Naive thymus-derived CD4-positive, alpha-beta T cell (primary cell): ENCODE measurements around the gene ACER3. TPM values are rescaled to one million over a fixed set of nuclear protein-coding genes. Genes with fewer than 3 reads are reported as not detected.

ENCODE experiments used
- ATAC-seq: fragments of 150-1000 bp; cut with Tn5 transposase; 2 replicates; pipeline ENCODE4 v1.10.0; 2021; ENCODE audit warnings: mild to moderate bottlenecking, moderate library complexity
- CTCF ChIA-PET: fragments of 350-600 bp; sonication (Branson Sonifier 250); formaldehyde crosslinking; loops from one replicate; lab custom pipeline; 2021; ENCODE audit warnings: antibody characterized with exemption; lab: Charles Lee
- POLR2A ChIA-PET: fragments of 350-600 bp; sonication (Branson Sonifier 250); formaldehyde crosslinking; loops from one replicate; lab custom pipeline; 2021; ENCODE audit warnings: antibody characterized with exemption, inconsistent platforms; lab: Charles Lee
- DNase-seq, 9 donors: peaks; one replicate each; pipeline versions ENCODE4 v3.0.0 to v3.0.0-alpha.2; 2020 to 2022; ENCODE audit warnings: mixed read lengths in 1 of 9
- H3K27ac ChIP-seq: one replicate; pipeline ENCODE4 v1.7.0; 2013; ENCODE audit warnings: mild to moderate bottlenecking, low read depth, low read length, moderate library complexity
- H3K27me3 ChIP-seq, 2 donors: one replicate each; pipeline ENCODE4 v1.7.0; 2013; ENCODE audit warnings: low read length in 2 of 2, mild to moderate bottlenecking in 2 of 2, moderate library complexity in 2 of 2; ENCODE audit not compliant: control insufficient read depth in 2 of 2, insufficient read depth in 2 of 2
- H3K36me3 ChIP-seq, 3 experiments: 1 replicate in 2 of 3; 2 replicates in 1 of 3; pipeline ENCODE4 v1.7.0; 2013; ENCODE audit warnings: low read length in 3 of 3, mild to moderate bottlenecking in 3 of 3, moderate library complexity in 1 of 3; ENCODE audit not compliant: insufficient read depth in 3 of 3, control insufficient read depth in 2 of 3
- H3K4me1 ChIP-seq, 2 donors: one replicate each; pipeline ENCODE4 v1.7.0; 2013; ENCODE audit warnings: low read length in 2 of 2, mild to moderate bottlenecking in 2 of 2, moderate library complexity in 1 of 2; ENCODE audit not compliant: control insufficient read depth in 2 of 2, insufficient read depth in 2 of 2
- H3K4me3 ChIP-seq: 2 replicates; pipeline ENCODE4 v1.7.0; 2013; ENCODE audit warnings: mild to moderate bottlenecking, low read length
- H3K9me3 ChIP-seq, 3 experiments: 1 replicate in 2 of 3; 2 replicates in 1 of 3; pipeline ENCODE4 v1.7.0; 2013; ENCODE audit warnings: low read length in 3 of 3; ENCODE audit not compliant: control insufficient read depth in 2 of 3
- H3K27ac Mint-ChIP-seq, 9 donors: one replicate each; pipeline ENCODE4 v1.8.0; 2020 to 2022; ENCODE audit warnings: mixed read lengths in 9 of 9, mild to moderate bottlenecking in 8 of 9, moderate library complexity in 5 of 9, inconsistent platforms in 2 of 9
- H3K27me3 Mint-ChIP-seq, 5 donors: one replicate each; pipeline ENCODE4 v1.8.0; 2021 to 2022; ENCODE audit warnings: mixed read lengths in 5 of 5, mild to moderate bottlenecking in 1 of 5
- H3K36me3 Mint-ChIP-seq, 5 donors: one replicate each; pipeline ENCODE4 v1.8.0; 2020 to 2022; ENCODE audit warnings: mixed read lengths in 5 of 5, mild to moderate bottlenecking in 3 of 5, inconsistent platforms in 1 of 5
- H3K4me1 Mint-ChIP-seq, 7 donors: one replicate each; pipeline ENCODE4 v1.8.0; 2020 to 2022; ENCODE audit warnings: mixed read lengths in 7 of 7, mild to moderate bottlenecking in 3 of 7, inconsistent platforms in 1 of 7
- H3K4me3 Mint-ChIP-seq, 10 donors: one replicate each; pipeline ENCODE4 v1.8.0; 2020 to 2022; ENCODE audit warnings: mild to moderate bottlenecking in 10 of 10, mixed read lengths in 10 of 10, moderate library complexity in 6 of 10, inconsistent platforms in 2 of 10
- H3K9me3 Mint-ChIP-seq, 11 donors: one replicate each; pipeline ENCODE4 v1.8.0; 2020 to 2022; ENCODE audit warnings: mixed read lengths in 11 of 11, mild to moderate bottlenecking in 4 of 11, inconsistent platforms in 1 of 11, moderate library complexity in 1 of 11
- intact Hi-C, 2 donors: fragments of 100-400 bp; cut with micrococcal nuclease; formaldehyde crosslinking; loops; one replicate each; pipeline ENCODE4 v1.15.1; 2023
- polyA plus RNA-seq, 2 donors: library from polyadenylated mRNA; unstranded; fragments of 300-500 nt; fragmentation: Illumina TruSeq; gene quantifications; one replicate each; pipeline ENCODE4 v1.2.3, GENCODE V29; 2021
- total RNA-seq, 6 experiments: library from RNA in 5 of 6; stranded (reverse) in 5 of 6; gene quantifications; 1 replicate in 5 of 6; 2 replicates in 1 of 6; pipeline ENCODE4 v1.2.3 and lab custom pipeline; 2021 to 2026

Gene ACER3
- total and polyA plus RNA-seq, 7 experiments from 2014 or later, result 4.7 to 15.2 (median 9.0) TPM

DNA sequence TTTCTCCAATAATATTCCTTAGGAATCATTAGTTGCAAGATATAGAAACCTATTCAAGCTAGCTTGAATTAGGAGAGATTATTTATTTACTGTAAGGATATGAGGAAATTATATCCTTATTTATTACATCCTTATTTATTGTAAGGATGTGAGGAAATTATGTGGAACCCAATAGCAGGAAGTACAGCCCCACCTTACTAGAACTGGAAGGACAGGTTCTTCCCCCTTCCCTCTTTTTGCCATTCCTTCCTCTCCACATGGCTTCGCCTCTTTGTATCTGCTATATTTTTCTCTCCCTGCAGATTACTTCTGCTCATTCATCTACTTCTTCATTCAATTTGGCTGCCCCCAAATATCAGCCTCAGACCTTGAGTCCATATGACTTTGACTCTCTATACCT is 124.0 kb downstream of the ACER3 start:
- Histone ChIP-seq H3K4me1 (no peaks in the 10 kb centered on the region), H3K36me3 (no peaks in the 10 kb centered on the region), H3K9me3 (no peaks in the 10 kb centered on the region), H3K4me3 (no peak overlapping the region), H3K27me3 (no peaks in the 10 kb centered on the region), H3K27ac (no peak overlapping the region)
- H3K27ac Mint-ChIP-seq, result no peak overlapping the region
- no peak for ATAC-seq
- intact Hi-C loops, result no loop called here
- ChIA-PET CTCF (no interaction called here), POLR2A (no interaction called here)
- H3K27me3 Mint-ChIP-seq, result no peaks in the 10 kb centered on the region
- H3K4me1 Mint-ChIP-seq, result peaks cover 0 to 5% (median 0%) of the 10 kb centered on the region in 7 donors
- peaks cover 0 to 29% (median 5%) of the 10 kb centered on the region in 5 donors for H3K36me3 Mint-ChIP-seq
- H3K4me3 Mint-ChIP-seq, result no peak overlapping the region
- H3K9me3 Mint-ChIP-seq, result no peaks in the 10 kb centered on the region
- DNase-seq, result no peak

DNA sequence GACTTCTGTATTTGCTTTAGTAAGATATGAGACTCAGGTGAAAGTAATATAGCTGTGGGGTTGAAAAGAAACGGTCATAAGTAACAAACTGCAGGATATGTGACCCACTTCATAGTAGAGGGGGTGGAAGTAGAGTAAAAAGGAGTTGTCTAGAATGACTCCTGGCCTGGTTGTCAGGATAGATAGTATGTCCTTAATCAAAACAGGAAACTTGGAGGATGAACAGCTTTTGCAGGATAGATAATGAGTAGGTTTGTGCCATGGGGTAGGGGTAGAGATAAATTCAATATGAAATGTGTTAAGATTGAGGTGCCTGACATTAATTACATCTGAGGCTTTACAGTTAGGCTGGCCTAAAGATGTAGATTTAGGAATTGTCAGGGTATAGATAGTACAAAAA is 126.5 kb downstream of the ACER3 start:
- CTCF ChIA-PET, result no interaction called here
- ATAC-seq (no peak), DNase-seq (no peak)
- intact Hi-C loops, result no loop called here
- Mint-ChIP-seq H3K27me3 (no peaks in the 10 kb centered on the region), H3K4me3 (no peak overlapping the region), H3K27ac (no peak overlapping the region), H3K36me3 (peaks cover 0 to 38% (median 9%) of the 10 kb centered on the region in 5 donors), H3K9me3 (no peaks in the 10 kb centered on the region), H3K4me1 (peaks cover 0 to 5% (median 0%) of the 10 kb centered on the region in 7 donors)
- no peaks in the 10 kb centered on the region for H3K36me3 ChIP-seq
- no peaks in the 10 kb centered on the region for H3K4me1 ChIP-seq
- no peak overlapping the region for H3K4me3 ChIP-seq
- no peaks in the 10 kb centered on the region for H3K9me3 ChIP-seq
- POLR2A ChIA-PET, result no interaction called here
- no peaks in the 10 kb centered on the region for H3K27me3 ChIP-seq
- H3K27ac ChIP-seq, result no peak overlapping the region

DNA sequence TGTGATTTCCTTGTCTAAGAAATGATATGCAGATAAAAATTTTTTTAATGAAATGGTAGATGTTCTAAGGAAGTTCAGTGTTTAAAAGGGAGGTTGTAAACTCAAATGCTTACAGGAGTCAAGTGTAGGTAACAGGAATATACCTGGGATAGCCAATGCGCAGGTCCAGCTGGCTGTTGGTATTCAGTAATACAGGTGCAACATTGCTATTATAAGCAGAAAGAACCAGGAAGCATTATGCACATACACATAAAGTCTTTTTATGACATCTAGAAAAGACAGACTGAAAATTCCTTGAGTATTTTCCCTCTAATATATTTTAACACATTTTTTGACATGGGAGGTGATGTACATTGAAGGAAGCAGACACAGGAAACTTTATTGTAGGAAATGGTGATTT is 129.9 kb downstream of the ACER3 start:
- peaks cover 0 to 30% (median 5%) of the 10 kb centered on the region in 5 donors for H3K36me3 Mint-ChIP-seq
- no peaks in the 10 kb centered on the region for H3K36me3 ChIP-seq
- no peak overlapping the region for H3K4me3 Mint-ChIP-seq
- H3K9me3 Mint-ChIP-seq, result no peaks in the 10 kb centered on the region
- H3K27ac Mint-ChIP-seq, result no peak overlapping the region
- no peaks in the 10 kb centered on the region for H3K27me3 ChIP-seq
- DNase-seq, result no peak
- no peak overlapping the region for H3K4me3 ChIP-seq
- peaks cover 0 to 2% (median 0%) of the 10 kb centered on the region in 7 donors for H3K4me1 Mint-ChIP-seq
- H3K27me3 Mint-ChIP-seq, result no peaks in the 10 kb centered on the region
- ChIA-PET CTCF (no interaction called here), POLR2A (no interaction called here)
- no peaks in the 10 kb centered on the region for H3K4me1 ChIP-seq
- no peaks in the 10 kb centered on the region for H3K9me3 ChIP-seq
- intact Hi-C loops, result no loop called here
- ATAC-seq, result no peak
- H3K27ac ChIP-seq, result no peak overlapping the region

DNA sequence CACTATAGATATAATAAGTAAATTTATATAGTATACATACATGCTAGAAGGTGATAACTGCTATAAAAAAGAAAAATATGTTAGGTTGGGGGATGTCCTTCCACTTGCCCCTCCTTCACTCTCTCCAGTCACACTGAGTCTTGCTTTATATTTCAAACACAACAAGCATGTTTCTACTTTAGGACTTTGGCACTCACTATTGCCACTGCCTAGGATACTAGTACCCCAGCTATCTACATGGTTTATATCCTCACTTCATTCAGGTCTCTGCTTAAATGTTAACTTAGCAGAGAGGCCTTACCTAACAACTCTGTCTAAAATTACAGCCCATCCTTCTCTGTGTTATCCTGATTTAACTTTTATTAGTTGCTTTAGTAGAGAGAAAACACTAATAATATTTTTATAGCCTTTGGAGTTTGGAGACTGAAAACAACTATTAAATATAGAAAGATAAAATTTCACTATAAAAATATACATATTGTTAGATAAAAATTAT is 134.4 kb downstream of the ACER3 start:
- Mint-ChIP-seq H3K36me3 (peaks cover 0 to 12% (median 2%) of the 10 kb centered on the region in 5 donors), H3K4me3 (no peak overlapping the region), H3K27me3 (no peaks in the 10 kb centered on the region), H3K27ac (peak overlapping the region in 1 of 9 donors; percentile 27), H3K9me3 (no peaks in the 10 kb centered on the region), H3K4me1 (peaks cover 0 to 5% (median 3%) of the 10 kb centered on the region in 7 donors)
- Histone ChIP-seq H3K36me3 (no peaks in the 10 kb centered on the region), H3K27me3 (no peaks in the 10 kb centered on the region), H3K4me3 (no peak overlapping the region), H3K4me1 (peaks cover 0 to 3% of the 10 kb centered on the region in 2 donors), H3K9me3 (no peaks in the 10 kb centered on the region), H3K27ac (no peak overlapping the region)
- CTCF ChIA-PET, result no interaction called here
- POLR2A ChIA-PET, result no interaction called here
- intact Hi-C loops, result no loop called here
- no peak for ATAC-seq
- no peak for DNase-seq

DNA sequence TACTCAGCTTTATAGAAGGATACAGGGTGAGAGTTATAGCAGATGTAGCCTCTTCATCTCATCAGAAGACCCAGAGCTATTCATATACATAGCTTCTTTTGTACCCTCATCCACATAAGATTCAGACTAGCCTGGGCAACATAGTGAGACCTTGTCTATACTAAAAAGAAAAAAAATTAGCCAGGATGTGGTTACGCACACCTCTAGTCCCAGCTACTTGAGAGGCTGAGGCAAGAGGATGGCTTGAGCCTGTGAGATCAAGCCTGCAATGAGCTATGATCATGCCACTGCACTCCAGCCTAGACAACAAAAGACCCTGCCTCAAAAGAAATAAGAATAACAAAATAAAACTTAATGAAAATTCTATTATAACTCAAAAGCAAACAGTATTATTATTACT is 136.8 kb downstream of the ACER3 start:
- DNase-seq (no peak), ATAC-seq (no peak)
- H3K4me1 Mint-ChIP-seq, result peaks cover 0 to 5% (median 3%) of the 10 kb centered on the region in 7 donors
- Histone ChIP-seq H3K4me1 (peaks cover 0 to 3% of the 10 kb centered on the region in 2 donors), H3K27ac (no peak overlapping the region), H3K4me3 (no peak overlapping the region), H3K9me3 (no peaks in the 10 kb centered on the region), H3K27me3 (no peaks in the 10 kb centered on the region), H3K36me3 (no peaks in the 10 kb centered on the region)
- intact Hi-C loops, result no loop called here
- CTCF ChIA-PET, result interaction anchor here (1.1 kb wide), 1 partner anchor 258 kb away, joined by 3 read pairs; no protein-coding TSS in a partner anchor
- no peak overlapping the region for H3K4me3 Mint-ChIP-seq
- H3K27me3 Mint-ChIP-seq, result no peaks in the 10 kb centered on the region
- no peak overlapping the region for H3K27ac Mint-ChIP-seq
- peaks cover 0 to 11% (median 2%) of the 10 kb centered on the region in 5 donors for H3K36me3 Mint-ChIP-seq
- POLR2A ChIA-PET, result no interaction called here
- no peaks in the 10 kb centered on the region for H3K9me3 Mint-ChIP-seq

DNA sequence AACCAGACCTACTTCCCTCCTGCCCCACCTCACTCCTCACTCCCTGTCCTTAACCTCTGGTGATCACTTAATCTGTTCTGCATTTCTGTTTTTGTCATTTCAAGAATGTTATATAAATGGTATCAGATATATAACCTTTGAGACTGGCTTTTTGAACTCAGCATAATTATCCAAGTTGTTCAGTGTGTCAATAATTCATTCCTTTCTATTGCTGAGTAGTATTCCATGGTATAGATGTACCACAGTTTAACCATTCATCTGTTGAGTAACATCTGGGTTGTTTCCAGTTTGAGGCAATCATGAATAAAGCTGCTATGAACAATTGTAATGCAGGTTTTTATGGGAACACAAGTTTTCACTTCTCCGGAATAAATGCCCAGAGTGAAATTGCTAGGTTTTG is 138.9 kb downstream of the ACER3 start:
- POLR2A ChIA-PET, result no interaction called here
- H3K27me3 Mint-ChIP-seq, result no peaks in the 10 kb centered on the region
- no peaks in the 10 kb centered on the region for H3K9me3 Mint-ChIP-seq
- Histone ChIP-seq H3K9me3 (no peaks in the 10 kb centered on the region), H3K4me1 (peaks cover 0 to 3% of the 10 kb centered on the region in 2 donors), H3K4me3 (no peak overlapping the region), H3K36me3 (no peaks in the 10 kb centered on the region), H3K27me3 (no peaks in the 10 kb centered on the region), H3K27ac (no peak overlapping the region)
- H3K4me1 Mint-ChIP-seq, result peaks cover 0 to 5% (median 3%) of the 10 kb centered on the region in 7 donors
- ATAC-seq, result no peak
- no peak overlapping the region for H3K27ac Mint-ChIP-seq
- DNase-seq, result no peak
- intact Hi-C loops, result no loop called here
- H3K4me3 Mint-ChIP-seq, result no peak overlapping the region
- CTCF ChIA-PET, result no interaction called here
- peaks cover 0 to 19% (median 7%) of the 10 kb centered on the region in 5 donors for H3K36me3 Mint-ChIP-seq

DNA sequence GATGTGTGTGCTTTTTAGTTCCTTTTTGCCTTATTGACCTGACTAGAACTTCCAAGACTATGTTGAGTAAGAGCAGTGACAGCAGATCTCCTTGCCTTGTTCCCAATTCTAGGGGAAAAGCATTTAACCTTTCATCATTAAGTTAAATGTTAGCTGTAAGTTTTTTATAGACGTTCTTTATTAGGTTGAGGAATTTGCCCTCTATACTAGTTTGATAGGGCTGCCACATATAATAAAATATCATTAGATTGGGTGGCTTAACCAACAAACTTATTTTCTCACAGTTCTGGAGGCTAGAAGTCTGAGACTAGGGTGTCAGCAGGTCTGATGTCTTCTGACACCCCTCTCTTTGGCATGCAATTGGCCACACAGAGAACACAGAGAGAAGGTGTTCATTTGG is 140.9 kb downstream of the ACER3 start:
- ATAC-seq (no peak), DNase-seq (no peak)
- Mint-ChIP-seq H3K27me3 (no peaks in the 10 kb centered on the region), H3K36me3 (peaks cover 0 to 29% (median 8%) of the 10 kb centered on the region in 5 donors), H3K9me3 (peaks cover 0 to 2% (median 0%) of the 10 kb centered on the region in 11 donors), H3K4me3 (no peak overlapping the region), H3K27ac (no peak overlapping the region), H3K4me1 (peaks cover 0 to 5% (median 3%) of the 10 kb centered on the region in 7 donors)
- POLR2A ChIA-PET, result no interaction called here
- H3K27ac ChIP-seq, result no peak overlapping the region
- H3K4me1 ChIP-seq, result peaks cover 0 to 3% of the 10 kb centered on the region in 2 donors
- H3K4me3 ChIP-seq, result no peak overlapping the region
- CTCF ChIA-PET, result no interaction called here
- intact Hi-C loops, result no loop called here
- H3K36me3 ChIP-seq, result no peaks in the 10 kb centered on the region
- H3K9me3 ChIP-seq, result no peaks in the 10 kb centered on the region
- no peaks in the 10 kb centered on the region for H3K27me3 ChIP-seq
